Measurements from ENCODE around the gene TCAP.

DNA sequence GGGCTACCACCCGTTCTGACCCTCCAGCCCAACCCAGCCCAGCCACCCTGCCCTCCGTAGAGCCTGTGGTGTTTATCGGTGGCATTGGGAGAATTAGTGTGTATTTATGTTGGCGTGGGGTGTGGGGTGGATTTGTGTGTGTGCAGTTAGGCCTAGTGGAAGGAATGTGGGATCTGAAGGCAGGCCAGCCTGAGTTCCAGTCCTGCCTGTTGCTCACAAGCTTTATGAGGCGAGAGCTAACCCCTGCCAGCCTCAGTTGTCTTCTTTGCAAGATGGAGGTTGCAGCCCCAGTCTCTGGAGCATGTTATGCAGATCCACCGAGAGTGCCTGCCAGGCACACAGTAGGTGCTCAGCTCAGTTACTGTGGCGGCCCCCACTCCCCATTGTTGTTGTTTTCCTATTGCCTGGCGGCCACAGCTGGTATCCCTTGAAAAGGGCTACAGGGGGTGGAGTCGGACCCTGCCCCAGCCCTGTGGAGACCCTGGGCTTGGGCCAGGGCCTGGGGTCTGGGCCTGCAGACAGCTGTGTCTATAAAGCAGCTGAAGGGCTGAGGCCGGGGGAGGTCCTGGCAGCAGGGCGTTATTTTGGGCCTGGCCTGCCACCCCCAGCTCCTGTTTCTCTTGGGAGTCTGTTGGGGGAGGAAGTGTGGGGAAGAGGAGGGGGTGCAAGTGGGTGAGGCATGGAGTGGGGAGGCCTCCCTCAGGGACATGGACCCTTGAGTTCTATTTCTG is 39.8 kb downstream of the TCAP start:
- TF ChIP-seq EZH2 (IDR thresholded peaks at IDR 0.05; ENCODE audit: low read length, missing control alignments): no peak
- TF ChIP-seq CTCF (conservative IDR thresholded peaks at IDR 0.05 in 1 of 2, IDR thresholded peaks at IDR 0.05 in 1 of 2; ENCODE audit: low read depth in 1 of 2, low read length in 2 of 2): peak; percentile 30 to 39

Data from fibroblast of lung (primary cell).